Transverse colon (tissue), 4 donors: ENCODE measurements around the gene OSBPL6.

ENCODE experiments used
- EP300 ChIP-seq: sonication (generic); formaldehyde crosslinking; IDR thresholded peaks from one replicate; pipeline ENCODE4 v1.6.1; 2017; ENCODE audit warnings: antibody characterized with exemption, low read depth
- POLR2A ChIP-seq: fragments of 450-650 bp; IDR thresholded peaks from one replicate; pipeline ENCODE4 v1.6.1; 2016; ENCODE audit warnings: antibody characterized with exemption, mild to moderate bottlenecking, moderate library complexity
- POLR2AphosphoS5 ChIP-seq, 3 donors: sonication (generic); formaldehyde crosslinking; IDR thresholded peaks; one replicate each; pipeline ENCODE4 v1.6.1; 2016; ENCODE audit warnings: antibody characterized with exemption in 3 of 3
- TF ChIP-seq, protein P1 (sequence below), 5 experiments: fragments of 200-600 bp in 3 of 5; fragments of 450-650 bp in 2 of 5; sonication (generic) in 3 of 5; IDR thresholded peaks; 1 replicate in 2 of 5; 2 replicates in 3 of 5; pipeline ENCODE4 v1.5.1; 2016 to 2017; ENCODE audit warnings: antibody characterized with exemption in 5 of 5, inconsistent platforms in 3 of 5, mild to moderate bottlenecking in 2 of 5, moderate library complexity in 1 of 5

DNA sequence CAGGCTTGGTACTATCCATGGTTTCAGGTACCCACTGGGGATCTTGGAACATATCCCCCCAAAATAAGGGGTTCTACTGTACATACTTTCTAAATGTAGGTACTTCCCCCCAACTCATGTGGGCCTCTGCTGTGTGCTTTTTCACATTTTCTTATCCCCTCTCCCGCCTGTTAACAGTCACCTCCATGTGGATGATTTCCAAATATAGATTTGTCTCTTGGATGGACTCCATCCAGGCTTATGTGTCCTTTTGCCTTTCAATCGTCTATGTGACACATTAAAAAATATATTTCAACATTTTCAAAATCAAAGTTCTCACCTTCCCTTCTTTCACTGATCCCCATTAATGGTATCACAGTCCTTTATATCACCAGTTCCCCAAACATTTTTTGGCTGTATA lies 44.4 kb downstream of the OSBPL6 start:
- TF ChIP-seq POLR2A (no peak), POLR2AphosphoS5 (IDR thresholded peaks at IDR 0.05) (no peak), EP300 (no peak)
- TF ChIP-seq, protein P1, sequence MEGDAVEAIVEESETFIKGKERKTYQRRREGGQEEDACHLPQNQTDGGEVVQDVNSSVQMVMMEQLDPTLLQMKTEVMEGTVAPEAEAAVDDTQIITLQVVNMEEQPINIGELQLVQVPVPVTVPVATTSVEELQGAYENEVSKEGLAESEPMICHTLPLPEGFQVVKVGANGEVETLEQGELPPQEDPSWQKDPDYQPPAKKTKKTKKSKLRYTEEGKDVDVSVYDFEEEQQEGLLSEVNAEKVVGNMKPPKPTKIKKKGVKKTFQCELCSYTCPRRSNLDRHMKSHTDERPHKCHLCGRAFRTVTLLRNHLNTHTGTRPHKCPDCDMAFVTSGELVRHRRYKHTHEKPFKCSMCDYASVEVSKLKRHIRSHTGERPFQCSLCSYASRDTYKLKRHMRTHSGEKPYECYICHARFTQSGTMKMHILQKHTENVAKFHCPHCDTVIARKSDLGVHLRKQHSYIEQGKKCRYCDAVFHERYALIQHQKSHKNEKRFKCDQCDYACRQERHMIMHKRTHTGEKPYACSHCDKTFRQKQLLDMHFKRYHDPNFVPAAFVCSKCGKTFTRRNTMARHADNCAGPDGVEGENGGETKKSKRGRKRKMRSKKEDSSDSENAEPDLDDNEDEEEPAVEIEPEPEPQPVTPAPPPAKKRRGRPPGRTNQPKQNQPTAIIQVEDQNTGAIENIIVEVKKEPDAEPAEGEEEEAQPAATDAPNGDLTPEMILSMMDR (IDR thresholded peaks at IDR 0.05), result no peak
